SU-DHL-6 (cell line): ENCODE measurements around the gene CUX1.
A peak's percentile ranks its signal among the peaks of the same experiment; 100 is the strongest.

Source experiments
- H2AFZ ChIP-seq: fragments of 200-600 bp; sonication (generic); 2 replicates; pipeline ENCODE4 v1.6.1; 2014; ENCODE audit warnings: low read depth, mild to moderate bottlenecking, moderate library complexity, mixed read lengths, antibody characterized with exemption, low read length; ENCODE audit not compliant: severe bottlenecking
- H3F3A ChIP-seq: fragments of 200-600 bp; shearing (Covaris generic); 2 replicates; pipeline ENCODE4 v1.6.0; 2016; ENCODE audit warnings: antibody characterized with exemption, mild to moderate bottlenecking; ENCODE audit not compliant: insufficient read depth
- H3K27ac ChIP-seq: fragments of 200-600 bp; sonication (generic); 2 replicates; pipeline ENCODE4 v1.5.1; 2016; ENCODE audit warnings: low read depth, mild to moderate bottlenecking, low read length, moderate library complexity, mixed read lengths
- H3K27me3 ChIP-seq: fragments of 200-600 bp; sonication (generic), shearing (Covaris generic); 2 replicates; pipeline ENCODE4 v1.6.0; 2014; ENCODE audit warnings: mild to moderate bottlenecking, low read length
- H3K36me3 ChIP-seq: fragments of 200-600 bp; sonication (generic); 2 replicates; pipeline ENCODE4 v1.6.1; 2014; ENCODE audit warnings: mild to moderate bottlenecking, low read length, mixed read lengths
- H3K4me2 ChIP-seq: fragments of 300-600, 200-600 bp; shearing (Covaris generic), sonication (generic); 2 replicates; pipeline ENCODE4 v1.6.0; 2014; ENCODE audit warnings: low read length, low read depth, mild to moderate bottlenecking; ENCODE audit not compliant: poor library complexity, severe bottlenecking
- H3K4me3 ChIP-seq: fragments of 200-600 bp; sonication (generic); 2 replicates; pipeline ENCODE4 v1.5.1; 2014; ENCODE audit warnings: antibody characterized with exemption, low read length, mild to moderate bottlenecking, mixed read lengths; ENCODE audit not compliant: insufficient read depth, poor library complexity, severe bottlenecking
- H3K79me2 ChIP-seq: fragments of 200-600 bp; sonication (generic); 2 replicates; pipeline ENCODE4 v1.6.1; 2014; ENCODE audit warnings: mild to moderate bottlenecking, low read length, moderate library complexity; ENCODE audit not compliant: insufficient read depth
- H3K9ac ChIP-seq: fragments of 200-600 bp; sonication (generic); 2 replicates; pipeline ENCODE4 v1.7.0; 2014; ENCODE audit warnings: mild to moderate bottlenecking, low read length
- H3K9me2 ChIP-seq: fragments of 200-600 bp; sonication (generic); replicated peaks from 2 replicates; pipeline ENCODE4 v1.6.1; 2014; ENCODE audit warnings: low read length; ENCODE audit not compliant: insufficient read depth
- H3K9me3 ChIP-seq: fragments of 200-600 bp; sonication (generic); 2 replicates; pipeline ENCODE4 v1.6.1; 2014; ENCODE audit warnings: low read length, mixed read lengths; ENCODE audit not compliant: insufficient read depth
- H4K20me1 ChIP-seq: fragments of 200-600 bp; sonication (generic); 2 replicates; pipeline ENCODE4 v1.6.1; 2014; ENCODE audit warnings: low read depth, mild to moderate bottlenecking, antibody characterized with exemption, low read length, moderate library complexity, mixed read lengths
- CTCF ChIP-seq: fragments of 200-600 bp; sonication (generic); IDR thresholded peaks from one replicate; pipeline ENCODE4 v1.5.1; 2017; ENCODE audit warnings: antibody characterized with exemption, mild to moderate bottlenecking, low read length, moderate library complexity; ENCODE audit not compliant: insufficient read depth, poor library complexity, severe bottlenecking
- EZH2phosphoT487 ChIP-seq: fragments of 200-600 bp; sonication (generic), shearing (Covaris generic); conservative IDR thresholded peaks from 2 replicates; pipeline ENCODE4 v1.6.1; 2018; ENCODE audit warnings: mild to moderate bottlenecking, antibody characterized with exemption, low read length, moderate library complexity, mixed read lengths

CUX1 gene

GRCh38 chr7:101943889-101944600 lies 126.6 kb downstream of the CUX1 start:
- H3K36me3 ChIP-seq, result no peaks in the 10 kb centered on the region
- peak overlapping the region; percentile 6; the same call in 1 of the 2 replicates for H3K9ac ChIP-seq
- peak overlapping the region; percentile 28 for H3K27ac ChIP-seq
- H3K4me2 ChIP-seq, result no peak overlapping the region
- H4K20me1 ChIP-seq, result no peaks in the 10 kb centered on the region; the same call in 1 of the 2 replicates
- TF ChIP-seq EZH2phosphoT487, result no peak
- TF ChIP-seq CTCF, result no peak
- no peaks in the 10 kb centered on the region for H3K9me3 ChIP-seq
- no peak overlapping the region for H2AFZ ChIP-seq
- H3K79me2 ChIP-seq, result peaks cover 100% of the 10 kb centered on the region
- no peaks in the 10 kb centered on the region for H3K27me3 ChIP-seq
- peaks cover 31% of the 10 kb centered on the region for H3F3A ChIP-seq
- no peaks in the 10 kb centered on the region for H3K9me2 ChIP-seq
- no peak overlapping the region for H3K4me3 ChIP-seq

DNA sequence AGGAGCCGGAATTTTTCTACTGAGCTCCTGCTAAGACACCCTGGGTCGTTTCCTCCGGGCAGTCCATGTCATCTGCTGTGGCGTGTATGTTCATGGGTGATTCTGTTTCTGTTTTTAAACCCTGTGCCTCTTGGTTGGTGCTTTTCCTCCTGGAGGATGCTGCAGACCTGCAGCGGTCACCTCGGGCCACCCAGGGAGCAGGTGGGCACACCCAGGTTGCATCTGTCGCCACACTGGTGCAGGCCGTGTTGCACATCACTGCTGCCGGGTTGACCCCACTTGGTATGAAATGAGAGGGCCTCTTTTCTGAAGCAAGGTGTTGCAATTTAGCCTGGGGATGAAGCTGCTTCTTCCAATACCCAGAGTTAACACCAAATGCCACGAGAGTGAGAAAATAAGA lies 127.2 kb downstream of the CUX1 start:
- no peaks in the 10 kb centered on the region for H3K9me3 ChIP-seq
- peaks cover 100% of the 10 kb centered on the region for H3K79me2 ChIP-seq
- H3K27ac ChIP-seq, result peak overlapping the region; percentile 28
- H3K9me2 ChIP-seq, result no peaks in the 10 kb centered on the region
- H3K4me3 ChIP-seq, result no peak overlapping the region
- TF ChIP-seq EZH2phosphoT487, result no peak
- TF ChIP-seq CTCF, result no peak
- no peak overlapping the region for H3K9ac ChIP-seq
- H3K4me2 ChIP-seq, result no peak overlapping the region
- H3F3A ChIP-seq, result peaks cover 26% of the 10 kb centered on the region
- H4K20me1 ChIP-seq, result no peaks in the 10 kb centered on the region; the same call in 1 of the 2 replicates
- no peaks in the 10 kb centered on the region for H3K36me3 ChIP-seq
- H3K27me3 ChIP-seq, result no peaks in the 10 kb centered on the region
- no peak overlapping the region for H2AFZ ChIP-seq

DNA sequence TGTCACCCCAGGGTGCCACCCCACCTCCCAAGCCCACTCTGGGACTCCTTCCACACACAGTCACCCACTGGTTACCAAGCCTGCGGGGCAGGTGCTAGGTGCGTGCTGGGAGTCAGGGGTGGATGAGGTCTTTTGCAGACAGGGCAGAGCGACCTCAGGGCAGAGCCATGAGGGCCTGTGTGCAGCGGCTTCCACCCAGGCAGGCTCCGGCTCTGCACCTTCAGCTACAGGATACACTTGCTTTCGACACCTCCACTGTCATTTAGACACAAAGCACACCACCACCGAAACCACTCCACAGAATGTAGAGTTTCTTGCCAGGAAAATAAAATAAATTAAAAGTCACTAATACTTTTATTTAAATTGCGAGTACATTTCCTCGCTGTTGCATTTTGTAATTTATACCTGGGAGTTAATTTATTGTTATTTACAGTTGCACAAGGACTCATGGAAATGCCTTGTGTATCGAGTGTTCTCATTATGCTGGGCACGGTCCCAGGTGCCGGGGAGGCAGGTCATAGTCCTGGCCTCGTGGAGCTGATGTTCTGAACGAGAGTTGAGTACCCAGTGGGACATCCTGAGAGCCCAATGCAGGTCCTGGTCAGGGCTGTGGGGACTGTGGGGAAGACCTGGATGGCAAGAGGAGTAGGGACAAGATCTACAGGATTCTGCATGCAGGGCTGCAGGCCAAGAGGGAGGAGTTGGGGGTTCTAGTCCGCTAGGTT lies 127.8 kb downstream of the CUX1 start:
- H3K4me2 ChIP-seq, result no peak overlapping the region
- H3K9me2 ChIP-seq, result no peaks in the 10 kb centered on the region
- H3K36me3 ChIP-seq, result no peaks in the 10 kb centered on the region
- peak overlapping the region; percentile 69 for H3K27ac ChIP-seq
- no peaks in the 10 kb centered on the region for H3K27me3 ChIP-seq
- H3K9ac ChIP-seq, result no peak overlapping the region
- TF ChIP-seq CTCF, result no peak
- TF ChIP-seq EZH2phosphoT487, result no peak
- H2AFZ ChIP-seq, result no peak overlapping the region
- peaks cover 100% of the 10 kb centered on the region for H3K79me2 ChIP-seq
- H3K9me3 ChIP-seq, result no peaks in the 10 kb centered on the region
- H3K4me3 ChIP-seq, result no peak overlapping the region
- H4K20me1 ChIP-seq, result no peaks in the 10 kb centered on the region; the same call in 1 of the 2 replicates
- peaks cover 27% of the 10 kb centered on the region for H3F3A ChIP-seq
